Bronchial epithelial cell (primary cell): ENCODE results near the gene FSTL4. TPM values are rescaled to one million over a fixed set of nuclear protein-coding genes. Genes with fewer than 3 reads are reported as not detected.

Source experiments
- DNase-seq: peaks from one replicate; pipeline ENCODE4 v3.0.0-alpha.2; 2010; ENCODE audit warnings: low read depth
- FAIRE-seq: peaks from 2 replicates; lab custom pipeline; 2011; peaks lifted over from hg19 to GRCh38; lab: Jason Lieb, UNC
- H3K27me3 ChIP-seq: 2 replicates; pipeline ENCODE4 v1.5.1; 2011; ENCODE audit warnings: low read length; ENCODE audit not compliant: control insufficient read depth, insufficient read depth
- H3K36me3 ChIP-seq: 2 replicates; pipeline ENCODE4 v1.5.1; 2011; ENCODE audit warnings: low read length; ENCODE audit not compliant: control insufficient read depth, insufficient read depth
- H3K4me3 ChIP-seq: 2 replicates; pipeline ENCODE4 v1.5.1; 2011; ENCODE audit warnings: mild to moderate bottlenecking, low read depth, low read length, control low read depth
- CTCF ChIP-seq: IDR thresholded peaks from 2 replicates; pipeline ENCODE4 v1.5.1; 2011; ENCODE audit warnings: mild to moderate bottlenecking, moderate library complexity, low read length, control low read depth, inconsistent platforms; ENCODE audit not compliant: insufficient read depth, severe bottlenecking
- total RNA-seq: library from RNA; depleted of rRNA; stranded (reverse); fragments of >200 nt; gene quantifications from 2 replicates; pipeline ENCODE4 v1.2.1, GENCODE V29; 2014

FSTL4 gene
- total RNA-seq, 1 donor from 2014 or later: not detected

GRCh38 chr5:133457439-133458355, 154.6 kb downstream of the FSTL4 start:
- TF ChIP-seq CTCF: no peak
- FAIRE-seq: no peak
- peaks cover 2% of the 10 kb centered on the region for H3K27me3 ChIP-seq
- no peak for DNase-seq
- no peak overlapping the region for H3K4me3 ChIP-seq
- H3K36me3 ChIP-seq: no peaks in the 10 kb centered on the region

- no peaks in the 10 kb centered on the region for H3K36me3 ChIP-seq
- TF ChIP-seq CTCF: no peak
- no peak overlapping the region for H3K4me3 ChIP-seq
- FAIRE-seq: no peak
- DNase-seq: peak; percentile 47
- H3K27me3 ChIP-seq: peaks cover 3% of the 10 kb centered on the region
These were observed 155.4 kb downstream of the FSTL4 start for GRCh38 chr5:133456933-133457402.

- Histone ChIP-seq H3K36me3 (no peaks in the 10 kb centered on the region), H3K4me3 (no peak overlapping the region), H3K27me3 (peaks cover 3% of the 10 kb centered on the region)
- DNase-seq (no peak), FAIRE-seq (no peak)
- TF ChIP-seq CTCF: no peak
These were observed 156.7 kb downstream of the FSTL4 start for GRCh38 chr5:133455676-133456075.

GRCh38 chr5:133454442-133454841, 157.9 kb downstream of the FSTL4 start:
- no peak for FAIRE-seq
- no peak for DNase-seq
- H3K36me3 ChIP-seq: no peaks in the 10 kb centered on the region
- no peak overlapping the region for H3K4me3 ChIP-seq
- H3K27me3 ChIP-seq: peaks cover 3% of the 10 kb centered on the region
- TF ChIP-seq CTCF: no peak

GRCh38 chr5:133453831-133454230, 158.5 kb downstream of the FSTL4 start:
- Histone ChIP-seq H3K36me3 (no peaks in the 10 kb centered on the region), H3K27me3 (peaks cover 3% of the 10 kb centered on the region), H3K4me3 (no peak overlapping the region)
- FAIRE-seq: no peak
- TF ChIP-seq CTCF: no peak
- DNase-seq: no peak
